T-helper 9 cell (primary cell): Measurements from ENCODE around the gene ABL1.

Experiments
- DNase-seq: peaks from one replicate; pipeline ENCODE4 v3.0.0-alpha.2; 2020

Gene ABL1

GRCh38 chr9:130893341-130894101 lies 58.5 kb downstream of the ABL1 start:
- no peak for DNase-seq

DNA sequence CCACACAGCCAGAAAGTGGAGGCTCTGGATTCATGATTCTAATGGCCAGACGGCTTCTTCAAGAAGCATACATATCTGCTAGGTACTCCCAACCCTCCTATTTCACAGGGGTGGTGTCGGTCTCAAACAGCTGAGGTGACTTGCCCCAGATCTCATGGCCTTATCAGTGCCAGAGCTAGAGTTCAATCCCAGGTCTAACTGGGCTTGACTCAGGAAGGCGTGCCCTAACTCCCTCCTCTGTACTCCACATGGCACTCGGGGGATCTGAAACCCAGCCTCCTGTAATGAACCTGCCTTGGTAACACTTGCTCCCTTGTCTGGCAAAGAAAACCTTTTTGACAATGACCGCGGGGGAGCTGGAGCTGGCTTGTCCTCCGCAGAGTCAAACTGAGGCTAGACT lies 59.5 kb downstream of the ABL1 start:
- DNase-seq = no peak

DNA sequence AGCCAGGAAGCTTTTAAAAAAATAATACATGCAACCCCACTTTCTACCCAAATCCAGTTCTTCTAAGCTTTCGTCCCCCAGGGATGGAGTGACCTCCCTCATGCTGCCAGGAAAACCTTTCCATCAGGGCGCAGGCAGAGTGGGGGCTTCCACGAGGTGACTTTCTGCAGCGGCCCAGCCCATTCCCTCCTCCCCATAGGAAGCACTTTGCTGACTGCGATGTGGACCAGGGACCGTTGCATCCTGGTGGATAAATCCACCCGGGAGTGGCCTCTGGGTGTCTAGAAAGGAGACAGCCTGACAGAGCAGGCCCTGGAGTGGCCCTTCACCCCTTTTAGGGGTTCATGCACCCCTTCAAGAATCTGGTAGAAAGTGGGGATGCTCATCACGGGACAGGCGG lies 60.0 kb downstream of the ABL1 start:
- DNase-seq = no peak

- DNase-seq = no peak
Observed at GRCh38 chr9:130895481-130896232, 60.6 kb downstream of the ABL1 start.

DNA sequence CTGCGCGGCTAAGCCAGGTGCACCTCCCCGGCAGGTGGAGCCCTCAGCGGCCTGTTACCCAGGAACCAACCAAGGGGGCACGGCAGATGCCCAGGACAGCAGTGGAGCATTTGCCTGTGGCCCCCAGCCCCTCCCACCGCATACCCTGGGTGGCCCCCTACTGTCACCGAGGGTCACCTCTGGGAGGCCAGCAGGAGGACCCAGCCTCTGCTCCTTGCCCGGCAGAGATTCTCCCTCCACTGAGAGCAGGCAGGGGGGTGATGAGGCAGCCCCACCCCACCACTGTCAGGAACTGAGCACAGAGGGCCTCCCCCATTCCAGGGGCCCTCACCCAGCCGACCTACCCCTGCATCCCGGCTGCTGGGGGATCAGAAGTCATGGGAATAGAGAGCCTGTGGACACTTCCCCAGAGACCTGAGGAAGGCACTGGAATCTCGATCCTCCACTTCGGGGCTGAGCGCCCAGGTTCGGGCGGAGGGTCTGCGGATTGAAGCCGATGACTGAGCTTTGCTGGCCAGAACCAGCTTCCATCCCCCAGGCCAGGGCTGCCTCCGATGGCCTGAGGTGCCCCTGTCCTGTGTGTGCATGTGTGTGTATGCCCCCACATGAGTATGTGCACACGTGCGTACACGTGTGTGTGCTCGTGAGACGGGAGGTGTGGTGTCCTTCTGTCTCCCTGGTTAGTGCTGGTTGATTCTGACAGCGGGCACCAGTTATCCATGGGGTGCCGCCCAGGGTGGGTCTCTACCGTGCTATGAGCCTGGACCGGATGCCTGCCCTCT lies 61.4 kb downstream of the ABL1 start, which contains the start of gene QRFP:
QRFP (minus strand) TSS at position 580 of the 782 bp plus-strand sequence. CDS start 2,974 bp downstream, outside the sequence.
- no peak for DNase-seq

GRCh38 chr9:130897105-130897751 lies 62.2 kb downstream of the ABL1 start:
- DNase-seq = no peak

DNA sequence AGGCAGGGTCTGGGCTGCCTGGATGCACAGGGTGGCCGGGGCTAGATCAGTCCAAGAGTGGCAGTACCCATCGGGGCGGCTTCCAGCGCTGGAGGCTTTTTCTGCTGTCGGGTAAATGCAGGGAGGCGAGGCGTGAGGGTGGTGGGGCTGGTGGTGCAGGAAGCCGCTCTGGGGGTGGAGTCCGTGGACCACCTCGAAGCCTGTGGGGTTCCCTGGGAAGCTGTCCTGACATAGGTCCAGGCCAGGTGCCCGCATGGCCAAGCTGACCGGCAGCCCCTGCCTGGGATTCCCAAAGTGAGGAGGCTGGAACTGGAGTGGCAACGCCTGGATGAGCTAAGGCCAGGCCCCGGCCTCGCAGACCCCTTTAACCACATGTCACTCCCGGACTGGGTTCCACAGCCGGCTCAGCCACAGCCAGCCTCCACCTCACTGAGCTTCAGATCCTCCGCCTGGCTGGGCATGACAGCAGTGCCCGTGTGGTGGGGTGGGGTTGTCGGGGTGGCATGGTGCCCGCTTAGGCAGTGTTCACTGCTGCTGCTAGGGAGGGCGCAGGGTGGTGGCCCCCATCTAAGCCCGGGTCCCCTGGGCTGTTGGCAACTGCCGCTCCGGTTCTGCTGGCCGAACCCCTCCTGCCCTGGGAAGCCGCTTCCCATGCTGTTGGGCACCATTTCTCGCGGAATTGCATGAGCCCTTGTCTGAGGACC lies 62.9 kb downstream of the ABL1 start:
- no peak for DNase-seq

DNA sequence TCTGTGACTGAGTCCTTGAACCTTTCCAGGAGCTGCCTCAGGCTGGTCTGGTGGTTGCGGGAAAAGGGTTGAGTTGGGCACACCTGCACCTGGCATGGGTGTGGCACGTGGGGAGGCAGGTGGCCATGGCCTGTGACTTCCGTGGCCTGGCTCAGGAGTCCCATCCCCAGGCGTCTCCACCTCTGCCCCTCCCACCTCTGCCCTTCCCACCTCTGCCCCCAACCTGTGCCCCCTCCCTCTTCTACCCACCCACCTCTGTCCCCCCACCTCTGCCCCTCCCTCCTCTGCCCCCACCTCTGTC lies 63.4 kb downstream of the ABL1 start:
- DNase-seq = no peak

DNA sequence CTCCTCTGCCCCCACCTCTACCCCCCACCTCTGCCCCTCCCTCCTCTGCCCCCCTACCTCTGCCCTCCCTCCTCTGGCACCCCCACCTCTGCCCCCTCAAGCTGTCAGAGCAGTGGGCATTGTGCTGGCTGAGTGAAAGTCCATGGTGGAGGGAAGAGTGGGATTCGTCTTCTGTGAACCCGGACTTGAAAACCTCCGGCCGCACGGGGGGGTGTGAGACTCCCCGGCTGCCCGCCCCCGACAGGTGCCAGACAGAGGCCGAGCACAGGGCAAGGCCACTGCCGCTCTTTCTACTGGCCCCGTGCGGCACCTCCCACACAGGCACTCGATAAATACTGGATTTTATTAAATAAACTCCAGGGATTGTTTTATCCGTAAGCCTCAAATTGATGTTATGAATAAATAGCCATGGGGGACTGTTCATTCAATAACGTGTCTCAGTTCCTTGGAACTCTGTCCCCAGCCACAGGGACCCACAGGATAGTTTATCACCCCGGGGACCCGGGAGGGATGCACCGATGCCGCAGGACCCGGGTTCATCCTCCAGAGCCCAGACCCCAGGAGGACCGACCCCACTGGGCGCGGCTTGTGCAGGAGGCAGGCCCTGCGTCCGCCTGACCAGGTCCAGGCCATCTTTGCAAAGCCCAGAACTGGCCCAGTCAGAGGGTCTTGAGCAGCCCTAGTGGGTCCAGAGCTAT lies 64.1 kb downstream of the ABL1 start:
- no peak for DNase-seq

DNA sequence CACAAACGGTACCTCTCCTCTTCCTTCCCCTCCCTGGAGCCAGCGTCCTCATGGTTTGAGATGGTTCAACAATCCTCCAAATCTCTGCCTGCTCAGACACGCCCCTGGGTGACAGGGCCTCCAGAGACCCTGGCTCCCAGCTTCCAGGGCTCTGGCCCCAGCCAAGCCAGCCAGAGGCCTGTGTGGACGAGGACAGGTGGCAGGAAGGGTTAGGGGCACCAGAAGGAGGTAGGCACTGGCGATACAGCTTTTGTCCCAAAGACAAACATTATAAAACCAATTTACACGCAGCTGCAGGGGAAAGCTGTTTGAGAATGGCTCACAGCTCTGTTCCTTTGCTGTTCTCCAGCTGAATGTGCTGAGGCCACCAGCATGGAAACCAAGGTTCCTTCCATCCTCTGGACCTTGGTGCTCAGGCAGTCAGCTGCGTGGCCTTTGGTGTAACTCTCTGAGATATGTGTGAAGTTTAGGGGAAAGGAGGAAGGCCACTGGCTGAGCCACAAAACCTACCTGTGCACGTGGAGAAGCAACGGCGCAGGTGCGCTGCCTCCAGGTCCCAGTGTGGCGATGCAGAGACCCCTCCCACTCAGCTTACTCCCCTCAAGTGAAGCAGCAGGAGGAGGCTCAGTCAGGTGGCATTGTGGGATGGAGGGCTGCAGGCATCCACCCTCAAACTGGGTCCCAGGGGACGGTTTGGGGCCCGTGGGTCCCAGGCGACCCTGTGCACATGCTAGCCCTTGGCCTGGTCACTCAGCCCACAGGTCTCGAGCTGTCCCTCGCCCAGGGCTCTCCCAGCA lies 65.8 kb downstream of the ABL1 start:
- no peak for DNase-seq

DNA sequence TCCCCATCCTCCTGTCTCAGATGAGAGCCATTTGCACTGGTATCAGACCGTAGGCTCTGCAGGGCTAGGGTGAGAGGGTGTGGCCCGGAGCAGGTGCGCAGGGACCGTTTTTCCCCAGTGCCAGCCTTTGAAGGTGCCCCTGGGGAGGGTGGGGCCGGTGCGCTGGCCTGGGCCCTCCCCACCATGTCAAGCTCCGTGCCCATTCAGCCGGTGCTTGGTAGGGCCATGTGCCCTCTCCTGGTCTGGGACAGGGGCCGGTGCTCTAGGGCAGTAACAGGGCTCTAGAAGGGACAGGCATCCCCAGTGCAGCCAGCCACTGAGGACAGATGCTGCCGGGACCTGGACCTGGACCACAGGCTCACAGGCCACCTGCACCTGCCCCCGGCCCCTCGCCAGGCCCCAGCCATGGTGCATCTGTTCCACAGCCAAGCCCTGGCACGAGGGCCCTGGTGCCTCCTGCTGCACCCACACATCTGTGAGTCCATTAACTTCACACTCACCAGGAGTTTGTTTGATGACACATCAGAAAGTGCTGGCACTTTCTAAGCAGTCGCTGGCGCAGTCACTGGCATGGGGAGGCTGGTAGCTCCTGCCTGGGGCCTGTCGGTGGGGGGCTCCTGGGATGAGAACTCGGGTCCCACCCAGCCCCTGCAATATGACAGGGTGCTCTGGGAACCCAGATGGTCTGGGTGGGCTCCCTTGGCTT lies 66.6 kb downstream of the ABL1 start:
- DNase-seq = no peak

DNA sequence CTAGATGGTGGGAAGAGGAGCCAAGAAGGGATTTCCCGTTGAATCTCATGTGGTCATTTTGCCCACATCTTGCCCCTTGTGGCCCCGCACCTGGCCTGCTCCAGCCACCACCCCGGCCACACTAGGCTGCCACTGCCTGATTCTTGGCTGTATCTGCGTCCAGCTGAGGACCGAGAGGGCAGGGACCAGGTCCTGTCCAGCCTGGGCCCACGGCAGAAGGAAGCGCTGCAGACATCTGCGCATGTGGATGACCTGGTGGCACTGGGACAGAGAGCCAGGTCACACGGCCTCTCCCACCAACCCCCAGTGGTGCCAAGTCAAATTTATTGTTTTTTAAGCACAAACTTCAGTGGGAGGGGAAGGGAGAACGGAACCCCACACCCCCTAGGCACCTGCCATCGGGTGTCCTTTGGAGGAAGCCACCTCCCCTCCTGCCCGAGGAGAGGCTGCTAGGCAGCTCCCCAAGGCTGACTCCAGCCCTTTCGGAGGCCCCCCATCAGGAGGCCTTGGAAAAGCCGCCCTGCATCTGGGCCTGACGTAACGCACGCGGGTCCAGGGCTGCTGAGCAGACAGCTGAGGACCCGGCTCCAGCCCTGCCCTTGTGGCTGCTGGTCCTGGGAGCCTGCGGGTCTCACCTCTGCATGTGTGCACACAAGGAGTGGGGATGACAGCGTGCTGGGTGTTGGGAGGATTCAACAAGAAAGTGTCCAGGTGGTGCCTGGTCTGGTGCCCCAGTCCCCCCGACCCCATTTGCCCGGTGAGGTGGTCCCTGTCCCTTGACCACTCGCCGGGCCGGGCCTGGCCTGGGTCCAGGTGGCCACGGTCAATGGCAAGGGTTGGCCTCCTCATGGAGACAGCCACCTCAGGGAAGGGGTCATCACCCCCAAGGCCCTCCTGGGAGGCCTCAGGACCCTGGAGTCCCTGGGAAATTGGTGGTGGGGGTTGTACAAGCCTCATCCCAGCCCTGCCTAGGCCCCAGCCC lies 67.4 kb downstream of the ABL1 start:
- no peak for DNase-seq

DNA sequence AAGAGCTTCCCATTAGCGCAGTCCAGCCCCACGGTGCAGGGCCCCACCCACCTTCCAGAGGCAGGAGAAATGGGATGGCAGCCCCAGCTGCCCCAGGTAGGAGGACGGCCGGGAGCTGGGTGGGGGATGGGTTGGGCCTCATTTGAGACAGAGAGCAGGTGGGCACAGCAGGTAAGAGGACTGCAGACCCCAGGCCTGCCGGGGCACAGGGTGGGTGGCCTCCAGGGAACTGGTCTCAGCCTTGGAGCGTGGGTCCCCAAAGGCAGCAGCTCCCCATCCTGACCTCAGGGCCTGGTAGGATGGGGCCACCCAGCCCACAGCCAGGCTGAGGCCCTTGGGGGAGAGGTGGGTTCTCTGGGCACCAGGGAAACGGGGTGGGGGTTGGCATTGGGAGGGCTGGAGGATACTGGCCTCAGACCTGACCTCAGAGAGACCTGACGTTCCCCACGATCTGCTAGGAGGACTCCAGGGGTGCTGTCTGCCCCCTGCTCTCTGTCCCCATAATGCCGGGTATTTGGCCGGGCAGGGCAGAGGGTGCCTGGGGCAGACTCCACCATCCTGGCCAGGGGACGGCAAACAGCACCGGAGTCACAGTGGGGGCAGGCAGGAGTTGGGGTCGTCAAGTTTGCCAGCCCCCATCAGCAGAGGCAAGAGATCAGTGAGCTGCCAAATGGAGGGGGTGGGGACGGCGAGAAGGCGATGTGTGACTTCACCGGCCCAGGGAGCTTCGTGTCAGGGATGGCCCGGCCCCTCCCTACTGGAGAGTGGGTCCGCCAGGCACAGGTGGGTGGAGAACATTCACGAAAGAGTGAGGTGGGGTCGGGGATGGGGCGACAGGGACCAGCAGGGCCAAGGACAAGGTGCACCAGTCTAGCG lies 68.4 kb downstream of the ABL1 start:
- DNase-seq = no peak

DNA sequence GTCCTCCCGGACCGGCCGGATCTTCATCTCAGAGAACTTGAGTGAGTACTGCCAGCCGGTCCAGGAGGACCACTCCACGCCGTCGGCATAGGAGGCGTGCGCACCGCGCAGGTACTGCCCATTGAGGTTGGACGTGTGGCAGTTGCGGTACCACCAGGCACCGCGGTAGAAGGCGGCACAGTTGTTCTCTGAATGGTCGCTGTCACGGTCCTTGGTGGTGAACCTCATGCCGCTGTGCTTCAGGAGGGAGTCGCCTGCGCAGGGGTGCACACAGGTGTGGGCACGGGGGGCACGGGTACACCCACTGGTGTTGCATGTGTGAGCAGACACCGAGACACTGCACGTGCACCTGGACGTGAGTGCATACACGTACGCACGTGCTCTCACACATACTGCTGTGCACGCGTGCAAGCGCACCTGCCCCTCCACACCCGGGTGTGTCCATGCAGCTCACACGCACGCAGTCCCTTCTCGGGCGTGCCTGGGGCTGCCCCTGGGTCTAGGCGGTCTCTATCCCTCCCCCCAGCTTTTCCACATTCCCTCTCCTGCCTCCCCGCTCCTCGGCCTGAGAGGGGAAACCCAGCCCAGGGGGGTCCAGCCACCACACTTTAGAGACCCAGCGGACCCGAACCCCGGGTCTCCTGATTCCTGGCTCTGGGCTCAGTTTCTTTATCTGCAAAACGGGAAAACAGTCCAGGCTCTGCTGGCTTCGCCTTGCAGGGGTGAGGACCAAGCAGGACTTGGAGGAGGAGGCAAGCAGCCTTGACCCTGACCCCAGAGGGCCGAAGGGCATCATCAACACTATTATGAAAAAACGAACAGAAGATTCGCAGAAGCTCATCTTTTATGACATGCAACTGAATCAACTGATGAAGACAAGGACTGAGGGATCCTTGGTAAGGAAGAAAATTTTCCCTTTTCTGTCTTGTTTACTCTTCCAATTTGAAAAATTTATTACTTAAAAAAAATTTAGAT lies 69.3 kb downstream of the ABL1 start:
- no peak for DNase-seq

- no peak for DNase-seq
Observed at GRCh38 chr9:130905125-130905901, 70.3 kb downstream of the ABL1 start.
